CD14-positive monocyte (primary cell): ENCODE data around the gene CAPN11. TPM values are rescaled to one million over a fixed set of nuclear protein-coding genes. Genes with fewer than 3 reads are reported as not detected.
"Not testable (repeated sequence)": the region's sequence is repeated elsewhere in the genome, so short reads cannot be mapped to it uniquely, and the experiment has no call there.

Experiments used
- DNase-seq, 3 donors: peaks; one replicate each; pipeline ENCODE4 v3.0.0-alpha.2; 2011 to 2022
- H2AFZ ChIP-seq: 2 replicates; pipeline ENCODE4 v1.6.0; 2012; ENCODE audit warnings: mild to moderate bottlenecking, low read depth, low read length, inconsistent platforms; ENCODE audit not compliant: insufficient read depth, poor library complexity, severe bottlenecking
- H3K27ac ChIP-seq, 2 donors: 1 replicate in 1 of 2; 2 replicates in 1 of 2; pipeline ENCODE4 v1.5.1; 2012 to 2013; ENCODE audit warnings: low read length in 2 of 2, control low read depth in 1 of 2, inconsistent platforms in 1 of 2, low read depth in 1 of 2, mild to moderate bottlenecking in 1 of 2
- H3K27me3 ChIP-seq, 2 donors: one replicate each; pipeline versions ENCODE4 v1.6.0 to v1.6.1; 2011 to 2013; ENCODE audit warnings: low read length in 2 of 2; ENCODE audit not compliant: control insufficient read depth in 2 of 2, insufficient read depth in 2 of 2
- H3K36me3 ChIP-seq, 2 donors: replicated peaks in 1 of 2; 1 replicate in 1 of 2; 2 replicates in 1 of 2; pipeline versions ENCODE4 v1.5.1 to v1.6.1; 2012 to 2013; ENCODE audit warnings: low read length in 2 of 2, control low read depth in 1 of 2, inconsistent platforms in 1 of 2, mild to moderate bottlenecking in 1 of 2; ENCODE audit not compliant: insufficient read depth in 2 of 2, control insufficient read depth in 1 of 2
- H3K4me1 ChIP-seq, 2 donors: 1 replicate in 1 of 2; 2 replicates in 1 of 2; pipeline versions ENCODE4 v1.5.1 to v1.6.1; 2012 to 2013; ENCODE audit warnings: low read length in 2 of 2, control low read depth in 1 of 2, inconsistent platforms in 1 of 2, mild to moderate bottlenecking in 1 of 2, moderate library complexity in 1 of 2; ENCODE audit not compliant: insufficient read depth in 2 of 2, control insufficient read depth in 1 of 2
- H3K4me2 ChIP-seq: replicated peaks from 2 replicates; pipeline ENCODE3; 2012; ENCODE audit warnings: low read length, moderate library complexity, mild to moderate bottlenecking; ENCODE audit not compliant: poor library complexity, severe bottlenecking; ENCODE audit errors: extremely low read depth
- H3K4me3 ChIP-seq, 3 experiments: fragments of 200-600 bp in 1 of 3; sonication (generic) in 1 of 3; replicated peaks in 1 of 3; 1 replicate in 2 of 3; 2 replicates in 1 of 3; pipeline ENCODE4 v1.5.1; 2011 to 2013; ENCODE audit warnings: low read length in 3 of 3, mild to moderate bottlenecking in 3 of 3, control low read depth in 2 of 3, low read depth in 2 of 3, inconsistent platforms in 1 of 3, moderate library complexity in 1 of 3
- H3K79me2 ChIP-seq: 2 replicates; pipeline ENCODE4 v1.6.0; 2012; ENCODE audit warnings: mild to moderate bottlenecking, control low read depth, inconsistent platforms, low read length, moderate library complexity; ENCODE audit not compliant: insufficient read depth
- H3K9ac ChIP-seq: 2 replicates; pipeline ENCODE4 v1.6.0; 2017; ENCODE audit warnings: low read length, mild to moderate bottlenecking; ENCODE audit not compliant: insufficient read depth, poor library complexity, severe bottlenecking
- H3K9me3 ChIP-seq, 2 donors: replicated peaks in 1 of 2; 1 replicate in 1 of 2; 2 replicates in 1 of 2; pipeline versions ENCODE4 v1.5.1 to v1.6.1; 2012 to 2013; ENCODE audit warnings: low read length in 2 of 2, control low read depth in 1 of 2; ENCODE audit not compliant: control insufficient read depth in 1 of 2, insufficient read depth in 1 of 2
- H4K20me1 ChIP-seq: 2 replicates; pipeline ENCODE4 v1.6.0; 2012; ENCODE audit warnings: mild to moderate bottlenecking, low read length, control low read depth, moderate library complexity; ENCODE audit not compliant: insufficient read depth
- H3K27ac Mint-ChIP-seq, 7 donors: one replicate each; pipeline ENCODE4 v1.8.0; 2020; ENCODE audit warnings: mild to moderate bottlenecking in 7 of 7, mixed read lengths in 7 of 7, moderate library complexity in 6 of 7, inconsistent platforms in 2 of 7
- H3K27me3 Mint-ChIP-seq, 3 donors: one replicate each; pipeline ENCODE4 v1.8.0; 2021 to 2022; ENCODE audit warnings: low read depth in 3 of 3, mild to moderate bottlenecking in 3 of 3, mixed read lengths in 3 of 3, moderate library complexity in 3 of 3, inconsistent platforms in 1 of 3
- H3K36me3 Mint-ChIP-seq, 2 donors: one replicate each; pipeline ENCODE4 v1.8.0; 2020; ENCODE audit warnings: mixed read lengths in 2 of 2, inconsistent platforms in 1 of 2, mild to moderate bottlenecking in 1 of 2
- H3K4me1 Mint-ChIP-seq: one replicate; pipeline ENCODE4 v1.8.0; 2020; ENCODE audit warnings: mild to moderate bottlenecking, mixed read lengths
- H3K4me3 Mint-ChIP-seq, 2 donors: one replicate each; pipeline ENCODE4 v1.8.0; 2020; ENCODE audit warnings: mild to moderate bottlenecking in 2 of 2, mixed read lengths in 2 of 2, moderate library complexity in 1 of 2
- H3K9me3 Mint-ChIP-seq, 7 donors: one replicate each; pipeline ENCODE4 v1.8.0; 2020 to 2022; ENCODE audit warnings: mixed read lengths in 7 of 7, mild to moderate bottlenecking in 6 of 7, moderate library complexity in 6 of 7, inconsistent platforms in 2 of 7
- CTCF ChIP-seq: fragments of 200-600 bp; IDR thresholded peaks from one replicate; pipeline ENCODE4 v1.8.0; 2022; ENCODE audit warnings: antibody characterized with exemption, mild to moderate bottlenecking
- WGBS: methylation state at CpG from one replicate; pipeline ENCODE4 v1.1.5; 2013; ENCODE audit warnings: missing lambda C conversion rate; ENCODE audit not compliant: insufficient coverage; 5-methylcytosine and 5-hydroxymethylcytosine counted together
- intact Hi-C, 2 donors: fragments of 100-400 bp; cut with micrococcal nuclease; formaldehyde crosslinking; loops; one replicate each; pipeline versions ENCODE4 v1.15.0 to v1.15.1; 2023
- polyA plus RNA-seq, 3 donors: library from polyadenylated mRNA; depleted of rRNA in 1 of 3; unstranded in 2 of 3; stranded (reverse) in 1 of 3; fragments of 300-500 nt in 2 of 3; fragments of >200 nt in 1 of 3; fragmentation: Illumina TruSeq in 2 of 3; gene quantifications; 1 replicate in 2 of 3; 2 replicates in 1 of 3; pipeline ENCODE4 v1.2.3, GENCODE V29; 2012 to 2021

CAPN11 gene
- polyA plus RNA-seq, 3 donors = 0.11 TPM; not detected in 2

GRCh38 chr6:44142835-44143234, 15.8 kb upstream of the CAPN11 start:
- H3K4me1 ChIP-seq = no peaks in the 10 kb centered on the region
- H4K20me1 ChIP-seq = no peaks in the 10 kb centered on the region
- no peak overlapping the region for H3K4me3 ChIP-seq
- intact Hi-C loops = loop anchor here in 1 of 2 donors (5.0 kb wide), 1 partner anchor 41 kb away; no protein-coding TSS in a partner anchor
- H3K27ac ChIP-seq = no peak overlapping the region
- H3K9me3 Mint-ChIP-seq = no peaks in the 10 kb centered on the region
- H2AFZ ChIP-seq = no peak overlapping the region
- peaks cover 0 to 4% (median 3%) of the 10 kb centered on the region in 3 donors for H3K27me3 Mint-ChIP-seq
- H3K36me3 ChIP-seq = peaks cover 40 to 76% of the 10 kb centered on the region in 2 donors
- H3K4me3 Mint-ChIP-seq = no peak overlapping the region
- 100% methylated on average over 1 of the region's 1 CpG for WGBS
- H3K27me3 ChIP-seq = no peaks in the 10 kb centered on the region
- DNase-seq = no peak
- H3K4me1 Mint-ChIP-seq = peaks cover 5% of the 10 kb centered on the region
- H3K9me3 ChIP-seq = no peaks in the 10 kb centered on the region
- H3K79me2 ChIP-seq = no peaks in the 10 kb centered on the region
- H3K4me2 ChIP-seq = no peak overlapping the region
- H3K36me3 Mint-ChIP-seq = peaks cover 66 to 87% of the 10 kb centered on the region in 2 donors
- peak overlapping the region in 1 of 7 donors; percentile 76 for H3K27ac Mint-ChIP-seq
- no peak for TF ChIP-seq CTCF
- H3K9ac ChIP-seq = no peak overlapping the region

- no peak for TF ChIP-seq CTCF
- Histone ChIP-seq H3K4me1 (no peaks in the 10 kb centered on the region), H3K4me2 (no peak overlapping the region), H3K79me2 (no peaks in the 10 kb centered on the region), H3K4me3 (no peak overlapping the region), H3K36me3 (peaks cover 49 to 85% of the 10 kb centered on the region in 2 donors), H3K9ac (no peak overlapping the region), H3K27me3 (no peaks in the 10 kb centered on the region), H3K27ac (no peak overlapping the region), H4K20me1 (no peaks in the 10 kb centered on the region), H3K9me3 (no peaks in the 10 kb centered on the region), H2AFZ (no peak overlapping the region)
- intact Hi-C loops = loop anchor here in 1 of 2 donors (5.0 kb wide), 1 partner anchor 41 kb away; no protein-coding TSS in a partner anchor
- Mint-ChIP-seq H3K9me3 (no peaks in the 10 kb centered on the region), H3K4me3 (no peak overlapping the region), H3K4me1 (peaks cover 3% of the 10 kb centered on the region), H3K27me3 (peaks cover 0 to 4% (median 3%) of the 10 kb centered on the region in 3 donors), H3K27ac (no peak overlapping the region), H3K36me3 (peaks cover 70 to 87% of the 10 kb centered on the region in 2 donors)
- no CpG with 5 or more reads among the region's 1 CpG for WGBS
- no peak for DNase-seq
These were observed 14.9 kb upstream of the CAPN11 start for GRCh38 chr6:44143731-44144130.

GRCh38 chr6:44144536-44144935, 14.1 kb upstream of the CAPN11 start:
- H3K4me1 ChIP-seq, H3K27ac ChIP-seq, H4K20me1 ChIP-seq, H3K27me3 Mint-ChIP-seq, H3K4me3 ChIP-seq, DNase-seq, H3K4me1 Mint-ChIP-seq, H3K79me2 ChIP-seq, H3K9me3 ChIP-seq, H3K4me2 ChIP-seq, H3K4me3 Mint-ChIP-seq, H3K27ac Mint-ChIP-seq, H3K9me3 Mint-ChIP-seq, H3K9ac ChIP-seq, H2AFZ ChIP-seq, H3K27me3 ChIP-seq: not testable (repeated sequence)
- 95% methylated on average over 2 of the region's 3 CpGs for WGBS
- peaks cover 71 to 89% of the 10 kb centered on the region in 2 donors for H3K36me3 Mint-ChIP-seq
- intact Hi-C loops = loop anchor here in 1 of 2 donors (5.0 kb wide), 1 partner anchor 42 kb away; no protein-coding TSS in a partner anchor
- peaks cover 47 to 86% of the 10 kb centered on the region in 2 donors for H3K36me3 ChIP-seq
